ENCODE measurements around the gene KLHDC4. TPM values are rescaled to one million over a fixed set of nuclear protein-coding genes. Genes with fewer than 3 reads are reported as not detected.
"Not testable (repeated sequence)": the region's sequence is repeated elsewhere in the genome, so short reads cannot be mapped to it uniquely, and the experiment has no call there.

The KLHDC4 gene
- total RNA-seq, 2 experiments from 2014 or later: 80.8 to 81.7 TPM

DNA sequence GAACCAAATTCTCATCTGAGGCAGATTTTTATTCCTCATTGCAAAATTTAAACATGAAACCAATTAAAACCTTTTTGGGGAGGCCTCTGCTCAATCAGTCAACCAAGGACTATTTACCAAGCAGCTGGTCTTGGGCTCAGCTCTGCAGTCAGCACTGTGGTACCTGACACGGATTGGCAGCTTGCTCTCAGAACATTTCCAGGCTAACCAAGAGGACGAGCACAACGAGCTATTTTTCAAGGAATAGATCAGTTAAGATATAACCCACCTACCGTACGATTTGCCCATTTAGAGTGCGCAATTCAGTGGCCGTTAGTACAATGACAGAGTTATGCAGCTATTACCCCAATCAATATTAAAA lies 26.4 kb upstream of the KLHDC4 start:
- no peak for ATAC-seq
- no peak overlapping the region for H3K4me3 Mint-ChIP-seq
- no peaks in the 10 kb centered on the region for H3K9me3 Mint-ChIP-seq
- no peaks in the 10 kb centered on the region for H3K4me1 Mint-ChIP-seq (ENCODE audit: low read depth)
- no peaks in the 10 kb centered on the region for H3K27me3 Mint-ChIP-seq
- H3K36me3 Mint-ChIP-seq (ENCODE audit: low read depth): no peaks in the 10 kb centered on the region
- H3K27ac Mint-ChIP-seq: no peak overlapping the region
- CTCF ChIA-PET: interaction anchor here (6.5 kb wide), 1 partner anchor 12 kb away, joined by 45 read pairs; no protein-coding TSS in a partner anchor
- TF ChIP-seq, protein P1, sequence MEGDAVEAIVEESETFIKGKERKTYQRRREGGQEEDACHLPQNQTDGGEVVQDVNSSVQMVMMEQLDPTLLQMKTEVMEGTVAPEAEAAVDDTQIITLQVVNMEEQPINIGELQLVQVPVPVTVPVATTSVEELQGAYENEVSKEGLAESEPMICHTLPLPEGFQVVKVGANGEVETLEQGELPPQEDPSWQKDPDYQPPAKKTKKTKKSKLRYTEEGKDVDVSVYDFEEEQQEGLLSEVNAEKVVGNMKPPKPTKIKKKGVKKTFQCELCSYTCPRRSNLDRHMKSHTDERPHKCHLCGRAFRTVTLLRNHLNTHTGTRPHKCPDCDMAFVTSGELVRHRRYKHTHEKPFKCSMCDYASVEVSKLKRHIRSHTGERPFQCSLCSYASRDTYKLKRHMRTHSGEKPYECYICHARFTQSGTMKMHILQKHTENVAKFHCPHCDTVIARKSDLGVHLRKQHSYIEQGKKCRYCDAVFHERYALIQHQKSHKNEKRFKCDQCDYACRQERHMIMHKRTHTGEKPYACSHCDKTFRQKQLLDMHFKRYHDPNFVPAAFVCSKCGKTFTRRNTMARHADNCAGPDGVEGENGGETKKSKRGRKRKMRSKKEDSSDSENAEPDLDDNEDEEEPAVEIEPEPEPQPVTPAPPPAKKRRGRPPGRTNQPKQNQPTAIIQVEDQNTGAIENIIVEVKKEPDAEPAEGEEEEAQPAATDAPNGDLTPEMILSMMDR (IDR thresholded peaks at IDR 0.05): no peak
- no peak for DNase-seq
- intact Hi-C loops (cut with micrococcal nuclease): no loop called here
- POLR2A ChIA-PET: interaction anchor here (1.0 to 1.8 kb wide), 3 partner anchors 14 to 41 kb away, joined by 3 to 9 read pairs (median 4); no protein-coding TSS in a partner anchor

DNA sequence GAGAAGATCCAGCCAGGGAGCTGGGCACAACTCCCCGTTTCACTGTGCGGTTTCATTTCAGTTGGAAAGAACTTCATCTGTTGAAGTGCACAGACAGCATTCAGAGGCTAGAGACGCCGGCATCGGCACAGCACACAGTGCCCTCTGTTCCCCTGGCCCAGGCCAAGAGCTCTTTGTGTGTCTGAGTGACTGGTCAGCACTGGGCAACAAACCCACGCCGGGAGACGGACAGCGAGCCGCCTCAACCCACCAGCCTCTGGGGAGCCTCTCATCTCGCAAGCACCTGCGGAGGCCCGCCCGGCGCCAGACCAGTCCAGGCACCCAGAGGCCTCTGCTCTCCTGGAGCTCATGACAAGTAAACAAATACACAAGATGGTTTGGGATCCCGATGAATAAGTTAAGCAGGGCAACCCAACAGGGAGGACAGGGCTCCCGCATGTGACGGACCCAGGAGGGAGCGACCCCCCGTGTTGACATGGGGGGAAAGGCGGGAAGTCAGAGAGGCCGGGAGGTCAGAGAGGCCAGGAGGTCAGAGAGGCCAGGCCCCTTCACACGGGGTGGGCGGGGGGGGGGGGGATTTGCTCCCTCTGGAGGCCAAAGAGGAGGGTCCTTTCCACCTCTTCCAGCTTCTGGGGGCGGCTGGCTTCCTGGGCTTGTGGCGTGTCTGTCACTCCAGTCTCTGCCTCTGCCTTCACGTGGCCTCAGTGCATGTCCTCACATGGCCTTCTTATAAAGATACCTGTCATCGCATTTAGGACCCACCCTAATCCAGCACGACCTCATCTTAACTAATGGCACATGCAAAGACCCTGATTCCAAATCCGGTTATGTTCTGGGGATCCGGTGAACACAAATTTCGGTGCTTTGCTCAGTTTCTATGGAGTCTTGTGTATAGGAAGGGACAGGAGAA lies 25.8 kb upstream of the KLHDC4 start:
- no peak for ATAC-seq
- H3K36me3 Mint-ChIP-seq (ENCODE audit: low read depth): no peaks in the 10 kb centered on the region

DNA sequence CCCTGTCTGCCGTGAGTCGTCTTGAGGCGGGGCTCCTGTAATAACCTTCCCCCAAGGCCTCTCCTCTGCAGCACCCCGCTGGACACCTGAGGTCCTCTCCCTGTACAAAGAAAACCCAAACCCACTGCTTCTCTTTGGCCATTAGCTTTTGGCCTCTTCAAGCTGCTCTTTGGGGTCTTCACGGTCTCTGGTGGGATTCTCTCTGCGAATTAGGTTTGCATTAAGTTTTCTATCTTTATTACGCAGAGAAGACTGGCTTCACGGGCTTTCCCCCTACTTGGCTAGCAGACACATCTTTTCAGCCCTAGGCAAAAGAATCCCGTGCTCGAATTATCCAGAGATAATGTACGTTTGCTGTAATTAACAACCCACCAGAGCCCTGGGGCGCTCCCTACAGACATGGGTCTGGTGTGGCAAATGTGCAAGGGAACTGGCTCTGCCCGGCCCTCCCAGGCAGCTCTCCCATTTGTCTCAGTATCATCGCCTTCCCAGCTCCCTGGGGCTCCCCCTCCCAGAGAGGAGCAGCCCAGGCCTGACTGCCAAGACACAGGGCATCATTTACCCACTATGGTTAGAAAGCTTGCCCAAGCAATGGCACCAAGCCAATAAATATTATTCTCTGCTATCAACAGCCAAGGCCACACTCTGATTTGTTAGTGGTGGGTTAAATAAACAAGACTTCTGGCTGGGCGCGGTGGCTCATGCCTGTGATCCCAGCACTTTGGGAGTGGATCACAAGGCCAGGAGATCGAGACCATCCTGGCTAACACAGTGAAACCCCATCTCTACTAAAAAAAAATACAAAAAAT lies 24.7 kb upstream of the KLHDC4 start:
- ATAC-seq (no peak), DNase-seq (no peak)
- CTCF ChIA-PET: interaction anchor here (1.3 to 6.5 kb wide), 3 partner anchors 10 to 81 kb away, joined by 3 to 45 read pairs (median 4); no protein-coding TSS in a partner anchor
- TF ChIP-seq, protein P1 (IDR thresholded peaks at IDR 0.05): no peak
- Mint-ChIP-seq H3K4me3 (no peak overlapping the region), H3K4me1 (ENCODE audit: low read depth) (no peaks in the 10 kb centered on the region), H3K27me3 (no peaks in the 10 kb centered on the region), H3K9me3 (no peaks in the 10 kb centered on the region), H3K36me3 (ENCODE audit: low read depth) (no peaks in the 10 kb centered on the region), H3K27ac (no peak overlapping the region)
- POLR2A ChIA-PET: interaction anchor here (1.1 to 1.8 kb wide), 3 partner anchors 10 to 16 kb away, joined by 3 to 9 read pairs (median 4); no protein-coding TSS in a partner anchor
- intact Hi-C loops (cut with micrococcal nuclease): no loop called here

More for the DNA sequence above, 25.8 kb upstream of the KLHDC4 start:
- ChIA-PET POLR2A (interaction anchor here (0.6 to 1.8 kb wide), 5 partner anchors 11 to 101 kb away, joined by 3 to 9 read pairs (median 3); no protein-coding TSS in a partner anchor), CTCF (interaction anchor here (1.3 to 6.5 kb wide), 3 partner anchors 11 to 80 kb away, joined by 3 to 45 read pairs (median 4); no protein-coding TSS in a partner anchor)
- no peaks in the 10 kb centered on the region for H3K4me1 Mint-ChIP-seq (ENCODE audit: low read depth)
- H3K27me3 Mint-ChIP-seq: no peaks in the 10 kb centered on the region
- TF ChIP-seq, protein P1 (IDR thresholded peaks at IDR 0.05): no peak
- no peak overlapping the region for H3K4me3 Mint-ChIP-seq
- no peak for DNase-seq
- intact Hi-C loops (cut with micrococcal nuclease): no loop called here
- no peak overlapping the region for H3K27ac Mint-ChIP-seq
- no peaks in the 10 kb centered on the region for H3K9me3 Mint-ChIP-seq

GRCh38 chr16:87789437-87790291 lies 23.9 kb upstream of the KLHDC4 start:
- ChIA-PET POLR2A (interaction anchor here (1.1 kb wide), 1 partner anchor 9 kb away, joined by 4 read pairs; no protein-coding TSS in a partner anchor), CTCF (interaction anchor here (1.1 to 6.5 kb wide), 2 partner anchors 9 to 59 kb away, joined by 3 to 45 read pairs; no protein-coding TSS in a partner anchor)
- Mint-ChIP-seq H3K4me3 (no peak overlapping the region), H3K4me1 (ENCODE audit: low read depth) (no peaks in the 10 kb centered on the region), H3K27me3 (no peaks in the 10 kb centered on the region), H3K36me3 (ENCODE audit: low read depth) (no peaks in the 10 kb centered on the region), H3K9me3 (no peaks in the 10 kb centered on the region), H3K27ac (no peak overlapping the region)
- intact Hi-C loops (cut with micrococcal nuclease): no loop called here
- no peak for DNase-seq
- no peak for ATAC-seq
- TF ChIP-seq, protein P1 (IDR thresholded peaks at IDR 0.05): no peak

- H3K36me3 Mint-ChIP-seq (ENCODE audit: low read depth); H3K27ac Mint-ChIP-seq; H3K4me3 Mint-ChIP-seq; DNase-seq; ATAC-seq; H3K4me1 Mint-ChIP-seq (ENCODE audit: low read depth); intact Hi-C loops (cut with micrococcal nuclease); H3K9me3 Mint-ChIP-seq; H3K27me3 Mint-ChIP-seq: not testable (repeated sequence)
- CTCF ChIA-PET: interaction anchor here (1.1 to 6.5 kb wide), 3 partner anchors 9 to 60 kb away, joined by 3 to 45 read pairs (median 4); no protein-coding TSS in a partner anchor
- POLR2A ChIA-PET: interaction anchor here (0.6 kb wide), 1 partner anchor 40 kb away, joined by 3 read pairs; no protein-coding TSS in a partner anchor
Observed at GRCh38 chr16:87788730-87789436, 23.1 kb upstream of the KLHDC4 start.

DNA sequence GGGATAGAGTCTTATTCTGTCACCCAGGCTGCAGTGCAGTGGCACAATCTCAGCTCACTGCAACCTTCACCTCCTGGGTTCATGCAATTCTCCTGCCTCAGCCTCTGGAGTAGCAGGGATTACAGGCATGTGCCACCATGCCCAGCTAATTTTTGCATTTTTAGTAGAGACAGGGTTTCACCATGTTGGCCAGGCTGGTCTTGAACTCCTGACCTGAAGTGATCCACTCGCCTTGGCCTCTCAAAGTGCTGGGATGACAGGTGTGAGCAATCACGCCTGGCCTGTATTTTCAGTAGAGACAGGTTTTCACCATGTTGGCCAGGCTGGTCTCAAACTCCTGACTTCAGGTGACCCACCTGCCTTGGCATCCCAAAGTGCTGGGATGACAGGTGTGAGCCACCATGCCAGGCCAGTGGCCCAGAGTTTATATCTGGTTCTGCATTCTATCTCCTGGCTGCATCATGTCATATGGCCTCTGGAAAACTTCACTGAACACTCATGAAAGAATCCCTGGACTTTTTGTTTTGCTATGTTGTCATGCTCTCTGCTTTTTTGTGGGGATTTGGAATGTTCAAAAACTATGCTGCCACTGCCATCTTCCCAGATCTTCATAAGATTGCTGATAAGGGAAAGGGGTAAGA lies 21.8 kb upstream of the KLHDC4 start:
- not testable (repeated sequence) for H3K27ac Mint-ChIP-seq, ATAC-seq
- POLR2A ChIA-PET: interaction anchor here (0.8 kb wide), 1 partner anchor 39 kb away, joined by 4 read pairs; no protein-coding TSS in a partner anchor

More for the DNA sequence above, 21.8 kb upstream of the KLHDC4 start:
- H3K9me3 Mint-ChIP-seq; H3K4me1 Mint-ChIP-seq (ENCODE audit: low read depth); intact Hi-C loops (cut with micrococcal nuclease); DNase-seq; H3K36me3 Mint-ChIP-seq (ENCODE audit: low read depth); H3K4me3 Mint-ChIP-seq; H3K27me3 Mint-ChIP-seq: not testable (repeated sequence)
- CTCF ChIA-PET: interaction anchor here (1.8 kb wide), 1 partner anchor 8 kb away, joined by 4 read pairs; no protein-coding TSS in a partner anchor

Measured in activated CD8-positive, alpha-beta T cell treated with anti-CD3 and anti-CD28 coated beads for 36 hours (primary cell).